Measurements from ENCODE around the gene SLC25A22. TPM values are rescaled to one million over a fixed set of nuclear protein-coding genes. Genes with fewer than 3 reads are reported as not detected.

SLC25A22 gene
- polyA plus RNA-seq, 1 of the 3 experiments (the other 2 are of a cell fraction) = 50.9 TPM

DNA sequence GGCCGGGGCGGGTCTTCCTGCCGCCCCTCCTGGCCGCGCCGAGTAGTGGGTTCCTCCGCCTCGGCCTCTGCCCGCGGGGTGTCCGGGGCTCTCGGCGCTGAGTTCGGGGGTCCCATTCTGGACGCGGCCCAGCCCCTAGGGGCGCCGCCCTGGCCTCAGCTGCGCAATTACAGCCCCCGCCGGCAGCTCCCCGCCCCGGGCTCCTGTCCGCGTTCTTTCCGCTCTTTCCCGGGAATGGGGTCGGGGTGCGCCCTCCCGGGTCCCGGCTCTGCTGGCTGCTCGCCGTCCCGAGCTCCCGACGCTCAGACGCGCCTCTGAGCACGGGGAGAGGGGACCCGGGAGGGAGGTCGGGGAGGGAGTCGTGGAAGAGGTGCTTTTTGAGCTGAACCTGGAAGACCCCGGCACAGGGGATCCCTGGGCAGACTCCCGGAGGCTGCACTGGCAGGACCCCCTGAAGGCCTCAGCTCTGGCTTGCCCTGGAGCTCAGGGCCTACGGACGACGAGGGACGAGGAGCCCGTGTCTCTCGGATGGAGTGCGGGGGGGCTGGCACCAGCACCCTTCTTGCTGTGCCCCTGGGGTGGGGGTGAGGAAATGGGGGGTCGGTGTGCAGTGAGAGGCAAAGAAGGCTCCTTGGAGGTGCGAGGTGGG, 45.1 kb upstream of the SLC25A22 start:
- TF ChIP-seq, protein P1, sequence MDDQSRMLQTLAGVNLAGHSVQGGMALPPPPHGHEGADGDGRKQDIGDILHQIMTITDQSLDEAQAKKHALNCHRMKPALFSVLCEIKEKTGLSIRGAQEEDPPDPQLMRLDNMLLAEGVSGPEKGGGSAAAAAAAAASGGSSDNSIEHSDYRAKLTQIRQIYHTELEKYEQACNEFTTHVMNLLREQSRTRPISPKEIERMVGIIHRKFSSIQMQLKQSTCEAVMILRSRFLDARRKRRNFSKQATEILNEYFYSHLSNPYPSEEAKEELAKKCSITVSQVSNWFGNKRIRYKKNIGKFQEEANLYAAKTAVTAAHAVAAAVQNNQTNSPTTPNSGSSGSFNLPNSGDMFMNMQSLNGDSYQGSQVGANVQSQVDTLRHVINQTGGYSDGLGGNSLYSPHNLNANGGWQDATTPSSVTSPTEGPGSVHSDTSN (IDR thresholded peaks at IDR 0.05) = no peak
- TF ChIP-seq SMC3 (IDR thresholded peaks at IDR 0.05; ENCODE audit: low read depth, low read length) (no peak), TEAD4 (IDR thresholded peaks at IDR 0.05; ENCODE audit: borderline replicate concordance, insufficient read depth) (no peak), GATA2 (CRISPR knock-in tag; IDR thresholded peaks at IDR 0.05) (no peak), TCF12 (IDR thresholded peaks at IDR 0.05) (no peak), MEF2A (IDR thresholded peaks at IDR 0.05; ENCODE audit: borderline replicate concordance, low read depth) (no peak), FOXM1 (IDR thresholded peaks at IDR 0.05; ENCODE audit: low read depth) (no peak), JUND (IDR thresholded peaks at IDR 0.05) (no peak), YY1 (IDR thresholded peaks at IDR 0.05; ENCODE audit: low read depth) (no peak)
- TF ChIP-seq, protein P2, sequence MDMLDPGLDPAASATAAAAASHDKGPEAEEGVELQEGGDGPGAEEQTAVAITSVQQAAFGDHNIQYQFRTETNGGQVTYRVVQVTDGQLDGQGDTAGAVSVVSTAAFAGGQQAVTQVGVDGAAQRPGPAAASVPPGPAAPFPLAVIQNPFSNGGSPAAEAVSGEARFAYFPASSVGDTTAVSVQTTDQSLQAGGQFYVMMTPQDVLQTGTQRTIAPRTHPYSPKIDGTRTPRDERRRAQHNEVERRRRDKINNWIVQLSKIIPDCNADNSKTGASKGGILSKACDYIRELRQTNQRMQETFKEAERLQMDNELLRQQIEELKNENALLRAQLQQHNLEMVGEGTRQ (IDR thresholded peaks at IDR 0.05; ENCODE audit: borderline replicate concordance, low read depth, low read length) = no peak
- TF ChIP-seq, protein P3, sequence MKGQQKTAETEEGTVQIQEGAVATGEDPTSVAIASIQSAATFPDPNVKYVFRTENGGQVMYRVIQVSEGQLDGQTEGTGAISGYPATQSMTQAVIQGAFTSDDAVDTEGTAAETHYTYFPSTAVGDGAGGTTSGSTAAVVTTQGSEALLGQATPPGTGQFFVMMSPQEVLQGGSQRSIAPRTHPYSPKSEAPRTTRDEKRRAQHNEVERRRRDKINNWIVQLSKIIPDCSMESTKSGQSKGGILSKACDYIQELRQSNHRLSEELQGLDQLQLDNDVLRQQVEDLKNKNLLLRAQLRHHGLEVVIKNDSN (IDR thresholded peaks at IDR 0.05; ENCODE audit: borderline replicate concordance, low read depth) = no peak
- peaks cover 77% of the 10 kb centered on the region for H3K79me2 ChIP-seq (ENCODE audit: insufficient read depth)
- H3K4me2 ChIP-seq = peak overlapping the region; percentile 100
- H3K4me1 ChIP-seq (ENCODE audit: control insufficient read depth in 1 of 2, insufficient read depth in 2 of 2, low read depth in 1 of 2, low read length in 1 of 2) = peaks cover 24 to 35% of the 10 kb centered on the region in 2 experiments; a peak in 3 of 4 replicates
- H3K36me3 ChIP-seq (replicated peaks in 1 of 2; ENCODE audit: control insufficient read depth in 1 of 2, insufficient read depth in 2 of 2, low read length in 1 of 2) = peaks cover 17 to 23% of the 10 kb centered on the region in 2 experiments
- peak; percentile 68 for DNase-seq
- H3K27ac ChIP-seq (ENCODE audit: low read depth in 2 of 2, low read length in 1 of 2) = peak overlapping the region; percentile 91 to 93
- ChIA-PET CTCF (interaction anchor here (1.1 to 7.5 kb wide), 4 partner anchors 16 to 207 kb away, joined by 3 to 70 read pairs (median 4); no protein-coding TSS in a partner anchor), POLR2A (interaction anchor here (0.5 to 2.6 kb wide), 8 partner anchors 10 to 254 kb away, joined by 3 to 13 read pairs (median 5); partner anchors contain the start of genes CD151, PNPLA2 and RPLP2)
- WGBS (ENCODE audit: low lambda C conversion rate) = 14% methylated on average over 22 of the region's 53 CpGs
- H3K4me3 ChIP-seq (ENCODE audit: low read depth in 2 of 2, low read length in 1 of 2) = peak overlapping the region; percentile 95 to 100
- H3K9me3 ChIP-seq = no peaks in the 10 kb centered on the region
- no peaks in the 10 kb centered on the region for H3K9me2 ChIP-seq
- H3K27me3 ChIP-seq (ENCODE audit: insufficient read depth) = no peaks in the 10 kb centered on the region
- H4K20me1 ChIP-seq (ENCODE audit: insufficient read depth) = peaks cover 45% of the 10 kb centered on the region
- no peak overlapping the region for H2AFZ ChIP-seq (ENCODE audit: low read depth)
- H3K9ac ChIP-seq = peak overlapping the region; percentile 97
- H3F3A ChIP-seq (replicated peaks; ENCODE audit: insufficient read depth) = peaks cover 45% of the 10 kb centered on the region

DNA sequence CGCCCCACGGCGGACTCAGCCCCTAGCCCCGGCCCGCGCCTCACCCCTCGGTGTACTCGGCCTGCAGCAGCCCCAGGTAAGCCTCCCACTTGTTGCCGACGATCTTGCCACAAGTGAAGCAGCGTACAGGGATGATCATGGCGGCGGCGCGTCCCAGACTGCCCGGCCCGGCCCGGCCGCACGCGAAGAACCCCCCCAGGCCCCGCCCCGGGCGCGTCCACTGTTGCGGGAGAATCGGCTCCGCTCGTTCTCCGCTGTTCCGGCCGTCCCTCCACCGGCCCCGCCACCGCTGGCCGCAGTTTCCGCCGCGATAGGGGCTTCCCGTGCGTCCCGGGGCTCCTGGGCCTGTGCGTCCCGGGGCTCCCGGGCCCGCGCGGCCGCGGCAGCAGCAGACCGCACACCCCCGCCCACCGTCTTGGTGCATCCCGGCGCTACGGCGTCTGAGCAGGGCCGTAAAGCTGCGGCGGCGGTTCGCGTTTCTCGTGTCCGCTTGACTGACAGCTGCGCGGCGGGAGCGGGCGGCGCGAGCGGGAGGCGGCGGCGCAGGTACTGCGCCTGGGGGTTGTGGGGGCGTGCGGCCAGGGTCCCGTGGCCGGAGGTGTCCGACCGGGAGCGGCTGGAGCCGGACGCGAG, 44.4 kb upstream of the SLC25A22 start, which contains the start of the genes POLR2L and TSPAN4:
TSS of gene POLR2L (minus strand) at position 160 of the 633 bp plus-strand sequence. CDS start at position 139, 21 bp downstream.
TSS of gene TSPAN4 (plus strand) at position 483 of the 633 bp plus-strand sequence. CDS start 7,453 bp downstream, outside the sequence.
- peak within 1 kb of the TSS; percentile 97 for H3K9ac ChIP-seq
- H4K20me1 ChIP-seq (ENCODE audit: insufficient read depth) = peaks cover 47% of the 10 kb centered on the region
- ChIA-PET POLR2A (interaction anchor here (0.8 to 2.6 kb wide), 8 partner anchors 9 to 212 kb away, joined by 3 to 13 read pairs (median 5); partner anchors contain the start of genes CD151, PNPLA2 and RPLP2), CTCF (interaction anchor here (1.1 to 7.5 kb wide), 3 partner anchors 31 to 208 kb away, joined by 3 to 70 read pairs (median 4); no protein-coding TSS in a partner anchor)
- no peak within 1 kb of the TSS for H2AFZ ChIP-seq (ENCODE audit: low read depth)
- peak within 1 kb of the TSS; percentile 95 to 100 for H3K4me3 ChIP-seq (ENCODE audit: low read depth in 2 of 2, low read length in 1 of 2)
- H3K9me3 ChIP-seq = no peaks in the 10 kb centered on the region
- no peaks in the 10 kb centered on the region for H3K27me3 ChIP-seq (ENCODE audit: insufficient read depth)
- peaks cover 76% of the 10 kb centered on the region for H3K79me2 ChIP-seq (ENCODE audit: insufficient read depth)
- peaks cover 50% of the 10 kb centered on the region for H3F3A ChIP-seq (replicated peaks; ENCODE audit: insufficient read depth)
- peak within 1 kb of the TSS; percentile 100 for H3K4me2 ChIP-seq
- peak within 1 kb of the TSS; percentile 91 to 96 for H3K27ac ChIP-seq (ENCODE audit: low read depth in 2 of 2, low read length in 1 of 2)
- no CpG with 5 or more reads among the region's 87 CpGs for WGBS (ENCODE audit: low lambda C conversion rate)
- peaks cover 17 to 30% of the 10 kb centered on the region in 2 experiments for H3K36me3 ChIP-seq (replicated peaks in 1 of 2; ENCODE audit: control insufficient read depth in 1 of 2, insufficient read depth in 2 of 2, low read length in 1 of 2)
- no peaks in the 10 kb centered on the region for H3K9me2 ChIP-seq
- peak; percentile 97 for DNase-seq
- peaks cover 24 to 35% of the 10 kb centered on the region in 2 experiments; a peak in 3 of 4 replicates for H3K4me1 ChIP-seq (ENCODE audit: control insufficient read depth in 1 of 2, insufficient read depth in 2 of 2, low read depth in 1 of 2, low read length in 1 of 2)
- TF ChIP-seq JUND (IDR thresholded peaks at IDR 0.05) (no peak), YY1 (IDR thresholded peaks at IDR 0.05; ENCODE audit: low read depth) (peak; percentile 79), POLR2AphosphoS5 (IDR thresholded peaks at IDR 0.05; ENCODE audit: low read depth, low read length) (peak; percentile 99), TCF12 (IDR thresholded peaks at IDR 0.05) (no peak), MXI1 (IDR thresholded peaks at IDR 0.05; ENCODE audit: low read depth, low read length) (peak; percentile 100), FOXJ3 (CRISPR knock-in tag; IDR thresholded peaks at IDR 0.05) (no peak), SIN3A (IDR thresholded peaks at IDR 0.05; ENCODE audit: borderline replicate concordance, low read depth, low read length) (peak; percentile 99), NFIC (IDR thresholded peaks at IDR 0.05; ENCODE audit: borderline replicate concordance) (no peak), RAD21 (IDR thresholded peaks at IDR 0.05; ENCODE audit: low read length) (no peak)
- TF ChIP-seq, protein P1 (IDR thresholded peaks at IDR 0.05) = peak; percentile 98
- TF ChIP-seq, protein P3 (IDR thresholded peaks at IDR 0.05; ENCODE audit: borderline replicate concordance, low read depth) = no peak
- TF ChIP-seq, protein P4, sequence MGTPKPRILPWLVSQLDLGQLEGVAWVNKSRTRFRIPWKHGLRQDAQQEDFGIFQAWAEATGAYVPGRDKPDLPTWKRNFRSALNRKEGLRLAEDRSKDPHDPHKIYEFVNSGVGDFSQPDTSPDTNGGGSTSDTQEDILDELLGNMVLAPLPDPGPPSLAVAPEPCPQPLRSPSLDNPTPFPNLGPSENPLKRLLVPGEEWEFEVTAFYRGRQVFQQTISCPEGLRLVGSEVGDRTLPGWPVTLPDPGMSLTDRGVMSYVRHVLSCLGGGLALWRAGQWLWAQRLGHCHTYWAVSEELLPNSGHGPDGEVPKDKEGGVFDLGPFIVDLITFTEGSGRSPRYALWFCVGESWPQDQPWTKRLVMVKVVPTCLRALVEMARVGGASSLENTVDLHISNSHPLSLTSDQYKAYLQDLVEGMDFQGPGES (IDR thresholded peaks at IDR 0.05; ENCODE audit: low read depth, low read length) = no peak
- TF ChIP-seq, protein P5, sequence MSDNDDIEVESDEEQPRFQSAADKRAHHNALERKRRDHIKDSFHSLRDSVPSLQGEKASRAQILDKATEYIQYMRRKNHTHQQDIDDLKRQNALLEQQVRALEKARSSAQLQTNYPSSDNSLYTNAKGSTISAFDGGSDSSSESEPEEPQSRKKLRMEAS (IDR thresholded peaks at IDR 0.05; ENCODE audit: low read depth) = peak; percentile 97
